ENCODE results near the gene NUP210L.

GRCh38 chr1:154183046-154183915, 28.4 kb upstream of the NUP210L start:
- TF ChIP-seq TFAP4 (CRISPR knock-in tag; IDR thresholded peaks at IDR 0.05; ENCODE audit: borderline replicate concordance) = peak; percentile 90
- TF ChIP-seq PBX2 (CRISPR knock-in tag; IDR thresholded peaks at IDR 0.05; ENCODE audit: low read depth) = no peak
- TF ChIP-seq PBX2 (tag; conservative IDR thresholded peaks at IDR 0.05; ENCODE audit: low read depth) = no peak
- peak; percentile 98 for TF ChIP-seq POLR2A (conservative IDR thresholded peaks at IDR 0.05)
- no peak for TF ChIP-seq ZNF133 (CRISPR knock-in tag; IDR thresholded peaks at IDR 0.05)

All from K562 (cell line).